ENCODE results near the gene CADM1.

The CADM1 gene

DNA sequence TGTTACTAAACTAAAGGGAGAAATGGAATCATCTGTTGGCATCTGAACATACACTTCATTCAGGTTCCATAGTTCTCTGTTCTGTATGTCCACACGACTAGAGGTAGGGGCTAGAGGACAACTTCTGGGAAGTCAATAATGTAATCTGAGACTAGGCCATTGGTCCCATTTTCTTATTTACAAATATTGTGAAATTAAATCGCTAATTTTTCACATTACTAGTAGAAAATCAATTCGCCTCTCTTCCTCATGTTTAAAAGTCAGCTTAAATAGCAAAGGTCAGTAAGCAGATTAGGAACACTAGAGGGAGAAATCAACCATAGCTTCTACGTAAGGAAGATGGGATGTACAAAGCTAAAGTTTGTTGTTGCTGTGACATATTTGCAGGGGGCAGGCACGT lies 59.7 kb downstream of the CADM1 start:
- no peak for DNase-seq (ENCODE audit: low spot score)

DNA sequence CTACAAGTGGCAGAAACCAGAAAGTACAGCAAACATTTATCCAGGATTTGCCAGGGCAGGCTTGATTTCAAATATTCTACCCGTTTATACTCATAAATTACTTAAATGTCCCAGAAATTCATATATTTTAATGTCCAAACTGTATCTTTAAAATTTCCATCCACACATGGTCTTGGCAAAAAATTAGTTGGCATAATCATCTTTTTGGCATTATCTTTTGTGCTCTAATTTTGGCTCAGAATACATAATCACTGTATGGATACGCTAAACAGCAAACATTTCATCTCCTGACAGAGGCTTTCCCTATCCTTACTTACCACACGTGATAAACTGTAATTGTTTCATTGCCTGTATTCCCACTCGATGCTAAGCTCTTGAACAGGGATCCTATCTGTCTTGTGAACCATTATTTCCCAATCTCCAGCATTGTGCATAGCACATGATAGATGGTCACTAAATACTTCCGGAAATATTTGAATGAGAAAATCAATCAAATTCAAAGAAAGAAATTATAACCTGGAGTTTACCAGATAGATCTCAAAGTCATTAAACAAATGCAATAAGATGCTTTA lies 64.2 kb downstream of the CADM1 start:
- no peak for DNase-seq (ENCODE audit: low spot score)

DNA sequence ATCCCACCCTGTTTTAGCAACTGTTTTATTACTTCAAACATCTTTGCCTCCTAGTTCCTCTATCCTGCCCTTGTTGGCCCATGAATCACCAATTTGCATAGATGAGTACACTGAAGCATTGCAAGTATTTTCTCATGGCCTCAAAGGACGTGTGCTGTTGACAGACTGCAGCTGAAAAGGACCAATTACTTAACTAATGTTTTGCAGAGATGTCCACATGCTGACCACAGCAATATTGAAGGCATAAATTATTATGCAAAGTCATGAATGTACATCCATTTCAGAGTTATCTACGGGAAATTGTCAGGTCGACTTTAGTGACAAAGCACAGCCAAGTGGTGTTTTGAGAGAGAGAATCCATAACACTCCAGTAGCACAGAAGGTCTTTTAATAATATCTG lies 64.8 kb downstream of the CADM1 start:
- DNase-seq (ENCODE audit: low spot score) = no peak

DNA sequence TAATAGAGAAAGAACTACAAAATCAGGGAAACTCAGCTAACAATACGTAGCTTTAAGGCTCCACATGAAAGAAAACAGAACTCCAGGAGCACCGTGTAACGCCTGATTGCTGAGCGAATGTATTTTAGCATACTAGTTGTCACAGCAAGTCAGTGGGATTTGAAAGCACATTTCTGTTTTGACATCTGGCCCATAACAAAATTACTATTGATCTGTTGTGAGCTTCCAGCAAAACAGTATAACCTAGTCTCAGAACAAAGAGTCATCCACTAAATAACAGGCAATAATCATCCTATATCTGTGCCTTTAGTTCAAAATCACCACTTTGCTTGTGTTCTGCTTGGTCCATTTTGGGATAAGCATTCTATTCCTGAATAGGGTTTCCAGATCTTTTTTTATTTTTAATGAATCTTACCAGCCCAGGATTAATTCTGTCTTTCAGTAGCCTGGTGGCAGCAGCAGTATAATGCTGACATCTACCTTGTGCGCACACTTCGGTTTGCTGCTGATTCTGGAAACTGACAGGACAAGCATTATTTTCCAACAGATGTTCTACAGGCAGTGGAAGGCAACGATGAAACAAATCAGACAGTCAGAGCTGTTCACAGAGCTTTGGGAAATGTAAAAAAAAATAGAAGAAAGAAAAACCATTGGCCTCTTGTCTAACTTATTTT lies 66.2 kb downstream of the CADM1 start:
- no peak for DNase-seq (ENCODE audit: low spot score)

DNA sequence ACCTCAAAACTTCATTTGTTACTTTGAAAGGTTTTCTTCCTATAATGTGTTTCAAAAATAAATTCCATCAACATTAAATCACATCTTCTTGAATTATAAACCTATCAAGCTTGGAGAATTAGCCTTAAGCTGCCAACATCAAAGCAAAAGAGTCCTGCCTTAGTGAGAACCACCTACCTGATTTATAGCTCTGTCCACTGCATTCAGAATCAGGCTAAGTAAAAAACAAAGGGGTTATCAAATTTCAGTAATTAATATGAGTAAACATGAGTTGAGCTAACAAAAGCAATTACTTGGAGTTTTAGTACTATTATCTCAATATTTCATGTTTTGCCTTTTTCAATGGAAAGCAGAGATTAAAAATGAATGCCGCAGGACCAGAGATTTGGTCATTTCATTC lies 73.9 kb downstream of the CADM1 start:
- DNase-seq (ENCODE audit: low spot score) = no peak

DNA sequence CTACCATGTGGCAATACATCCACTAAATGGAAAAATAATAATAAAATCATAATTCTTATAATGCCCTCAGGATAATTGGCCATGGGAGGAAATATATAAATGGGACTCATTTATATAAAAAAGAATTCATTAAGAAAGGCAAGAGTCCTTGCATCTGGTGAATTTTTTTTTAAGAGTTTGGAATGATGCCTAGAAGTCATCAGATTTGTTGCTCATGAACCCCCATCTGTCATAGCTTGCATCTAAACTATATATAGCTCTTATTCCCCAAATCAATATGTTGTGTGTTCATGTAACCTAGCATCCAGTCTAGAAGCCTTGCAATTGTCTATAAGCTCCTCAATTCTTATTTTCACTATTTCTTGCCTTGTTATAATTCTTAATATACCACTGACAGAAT lies 75.9 kb downstream of the CADM1 start:
- no peak for DNase-seq (ENCODE audit: low spot score)

DNA sequence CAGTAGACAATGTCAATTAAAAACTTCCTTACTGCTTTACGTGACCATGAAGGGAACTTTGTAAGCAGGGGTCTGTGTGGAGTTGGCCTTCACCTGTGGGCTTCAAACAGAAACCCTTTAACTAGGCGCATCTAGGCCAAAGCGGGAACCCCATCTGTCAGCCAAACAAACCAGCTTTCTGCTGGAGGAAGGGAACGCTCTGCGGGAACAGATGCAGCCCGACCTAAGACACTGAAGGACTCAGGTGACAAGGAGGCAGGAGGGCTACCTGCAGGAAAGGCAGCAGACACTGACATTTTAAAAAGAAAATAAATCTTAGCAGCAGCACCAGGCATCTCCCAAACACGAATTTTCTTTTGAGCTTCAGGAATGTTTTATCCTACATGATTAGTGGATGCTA lies 78.4 kb downstream of the CADM1 start:
- DNase-seq (ENCODE audit: low spot score) = no peak

DNA sequence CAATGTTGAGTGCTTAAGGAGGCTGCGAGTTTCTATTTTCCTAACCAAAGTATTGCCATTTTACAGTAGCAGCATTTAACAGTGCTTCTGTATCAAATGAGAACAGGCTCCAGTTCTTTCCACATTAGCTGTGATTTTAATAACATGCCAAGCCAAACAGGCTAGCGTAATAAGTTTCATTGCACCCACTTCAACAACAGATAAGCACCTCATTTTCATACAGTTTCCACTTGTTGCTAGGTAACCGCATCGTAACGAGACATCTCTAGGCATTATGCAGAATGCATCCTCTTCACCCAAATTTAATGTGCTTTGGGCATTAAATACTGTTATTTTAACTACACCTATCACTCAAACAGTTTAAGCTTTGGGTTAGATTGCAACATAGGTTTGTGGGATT lies 79.0 kb downstream of the CADM1 start:
- DNase-seq (ENCODE audit: low spot score) = no peak

DNA sequence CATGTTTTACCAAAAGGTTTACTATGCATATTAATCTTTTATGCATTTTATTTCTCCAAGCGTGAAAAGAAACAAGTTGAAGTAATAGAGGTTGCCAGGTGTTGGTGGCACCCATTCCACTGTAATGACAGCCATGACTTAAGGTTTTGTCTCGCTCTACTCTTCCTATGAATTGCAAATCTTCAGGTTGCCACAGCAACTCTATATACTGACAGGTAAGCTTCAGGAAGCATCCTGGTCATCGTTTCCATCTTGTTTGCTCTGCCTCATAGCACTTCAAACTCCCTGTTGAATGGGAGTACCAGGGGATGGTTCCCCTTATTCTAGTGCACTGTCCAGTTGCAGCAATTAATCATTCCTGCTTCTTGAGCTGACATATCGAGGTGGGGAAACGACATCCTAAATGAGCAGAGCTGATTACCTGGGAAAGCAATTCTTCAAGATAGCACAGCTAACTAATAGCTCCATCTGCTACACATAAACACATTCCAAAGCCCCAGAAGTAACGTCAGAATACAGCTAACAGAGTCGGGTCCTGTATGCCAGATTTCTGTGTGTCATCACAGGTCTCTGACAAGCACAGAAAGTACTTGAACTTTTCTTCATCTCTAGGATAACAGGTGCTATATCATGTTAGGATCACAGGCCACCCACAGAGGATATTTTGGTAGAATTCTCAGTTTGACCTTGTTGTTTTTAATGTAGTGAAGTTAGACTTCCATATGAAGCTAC lies 80.3 kb downstream of the CADM1 start:
- DNase-seq (ENCODE audit: low spot score) = no peak

DNA sequence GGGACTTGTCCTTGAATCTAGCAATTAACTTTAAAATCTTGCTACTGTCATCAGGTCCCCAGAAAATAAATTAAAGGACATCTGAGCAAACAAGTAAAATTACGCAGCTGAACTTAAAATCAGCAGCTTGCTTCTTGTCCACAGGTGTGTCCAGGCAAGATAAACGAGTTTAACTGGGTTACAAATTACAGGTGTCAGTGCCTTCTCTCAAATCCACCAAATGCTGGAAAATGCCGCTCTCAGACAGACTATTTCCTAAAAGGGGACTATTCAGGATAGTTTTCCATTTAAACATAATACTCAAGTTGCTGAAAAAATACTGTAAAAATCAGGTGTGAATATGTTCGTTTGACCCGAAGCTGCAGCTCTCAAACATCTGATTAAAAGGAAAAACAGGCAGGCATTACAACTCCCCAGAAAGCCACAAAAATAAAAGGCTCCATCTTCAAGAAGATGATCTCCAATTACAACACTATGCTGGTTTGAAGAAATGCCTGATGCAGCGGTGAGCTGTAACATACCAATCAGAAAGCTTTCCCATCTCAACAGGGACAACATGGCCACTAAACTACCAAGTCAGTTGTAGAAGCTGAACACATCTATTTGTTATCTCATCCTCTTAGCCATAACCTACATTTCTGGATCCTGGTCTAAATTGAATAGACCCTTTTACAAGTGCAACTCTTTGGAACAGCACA lies 82.1 kb downstream of the CADM1 start:
- no peak for DNase-seq (ENCODE audit: low spot score)

DNA sequence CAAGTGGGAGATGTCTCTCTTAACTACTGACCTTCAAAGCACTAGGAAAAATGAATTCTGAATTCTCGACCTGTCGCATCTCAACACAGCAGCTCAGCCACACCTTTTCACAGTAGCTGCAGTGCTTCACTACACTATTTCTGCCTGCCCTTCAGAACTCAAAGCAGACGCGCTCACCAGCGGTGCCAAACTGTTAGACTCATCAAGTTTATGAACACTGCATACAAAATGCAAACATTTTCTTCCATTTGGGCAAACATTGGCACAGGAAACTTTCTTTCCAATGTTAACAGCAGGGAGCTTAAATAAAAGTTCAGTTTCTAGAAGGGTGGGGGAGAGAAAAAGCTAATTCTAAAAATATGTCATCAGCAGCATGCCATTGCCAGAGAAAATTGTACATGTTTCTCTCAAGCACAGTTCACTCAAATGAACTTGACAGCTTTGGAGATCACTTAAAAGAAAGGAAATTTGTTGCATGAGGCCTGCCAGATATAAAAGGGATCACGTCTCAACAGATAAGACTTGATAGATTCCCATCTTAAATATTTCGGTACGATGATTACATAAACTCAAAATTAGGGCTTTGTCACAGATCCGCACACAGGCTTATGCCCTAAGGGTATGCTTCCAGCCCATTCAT lies 82.7 kb downstream of the CADM1 start:
- DNase-seq (ENCODE audit: low spot score) = no peak

DNA sequence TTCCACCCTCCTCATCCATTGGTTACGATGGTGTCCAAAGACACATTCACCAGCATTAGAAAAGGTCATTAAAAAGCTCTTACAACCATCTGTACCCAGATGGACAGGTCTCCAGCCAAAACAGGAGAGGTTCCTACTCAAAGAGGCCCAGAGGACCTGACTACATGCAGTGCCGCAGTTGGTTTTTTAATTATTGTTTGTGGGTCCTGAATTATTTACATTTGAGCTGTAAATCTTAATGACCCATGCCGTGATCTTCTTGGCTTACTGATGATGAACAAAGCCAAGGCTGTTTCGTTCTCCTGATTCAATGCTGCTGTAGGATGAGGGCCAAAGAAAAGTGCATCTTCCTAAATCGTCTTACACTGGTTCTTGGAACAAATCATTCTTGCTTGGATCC lies 83.7 kb downstream of the CADM1 start:
- DNase-seq (ENCODE audit: low spot score) = no peak

DNA sequence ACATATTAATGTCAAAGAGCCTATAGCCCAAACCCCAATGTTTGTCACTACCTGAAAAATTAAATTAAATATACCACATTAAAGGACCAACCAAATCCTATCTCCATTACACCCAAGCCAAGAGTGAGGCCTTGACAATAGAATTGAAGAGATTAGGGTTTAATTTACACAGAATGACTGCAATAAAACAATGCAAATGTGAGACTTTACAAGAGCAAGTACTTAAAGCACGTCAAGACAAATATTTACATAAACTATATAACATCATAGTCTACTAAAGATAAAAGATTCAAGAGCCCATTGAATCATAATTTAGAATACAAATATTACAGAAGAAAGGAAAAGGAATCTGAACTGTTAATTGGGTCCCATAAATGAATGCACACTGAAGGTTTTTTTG lies 85.6 kb downstream of the CADM1 start:
- DNase-seq (ENCODE audit: low spot score) = no peak

DNA sequence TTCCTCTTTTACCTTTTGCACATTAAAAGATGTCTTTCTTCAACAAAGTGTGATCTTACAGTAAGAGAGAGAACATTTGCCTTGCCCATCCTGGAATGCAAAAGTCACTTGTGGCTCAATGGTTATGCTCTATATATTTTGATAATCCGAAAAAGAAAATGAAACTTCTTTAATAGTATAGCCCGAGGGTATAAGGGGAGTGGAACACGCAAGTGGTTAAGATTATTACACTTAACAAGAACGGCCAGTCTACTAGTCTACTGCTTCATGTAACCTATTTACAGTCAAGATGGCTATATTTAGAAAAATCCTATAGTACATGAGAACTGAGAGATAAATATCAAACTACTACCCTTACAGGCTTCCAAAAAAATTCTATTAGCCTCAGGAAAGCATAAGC lies 86.1 kb downstream of the CADM1 start:
- DNase-seq (ENCODE audit: low spot score) = no peak

DNA sequence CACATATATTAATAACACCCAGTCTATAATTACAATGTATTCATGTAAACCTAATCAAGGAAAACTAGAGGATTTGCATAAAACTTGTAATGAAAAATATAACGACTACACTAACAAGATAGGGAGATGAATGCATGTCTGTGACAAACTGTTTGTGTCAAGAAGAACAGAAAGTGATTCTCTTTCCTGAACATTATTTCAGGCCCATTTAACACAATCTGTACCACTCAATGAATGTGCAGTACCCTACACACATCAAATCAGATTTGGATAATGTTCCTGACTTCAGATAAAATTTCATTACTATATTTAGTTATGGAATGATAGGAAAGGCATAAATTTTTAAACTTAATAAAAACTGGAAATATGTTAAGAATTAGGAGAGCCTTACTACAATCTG lies 93.1 kb downstream of the CADM1 start:
- no peak for DNase-seq (ENCODE audit: low spot score)

DNA sequence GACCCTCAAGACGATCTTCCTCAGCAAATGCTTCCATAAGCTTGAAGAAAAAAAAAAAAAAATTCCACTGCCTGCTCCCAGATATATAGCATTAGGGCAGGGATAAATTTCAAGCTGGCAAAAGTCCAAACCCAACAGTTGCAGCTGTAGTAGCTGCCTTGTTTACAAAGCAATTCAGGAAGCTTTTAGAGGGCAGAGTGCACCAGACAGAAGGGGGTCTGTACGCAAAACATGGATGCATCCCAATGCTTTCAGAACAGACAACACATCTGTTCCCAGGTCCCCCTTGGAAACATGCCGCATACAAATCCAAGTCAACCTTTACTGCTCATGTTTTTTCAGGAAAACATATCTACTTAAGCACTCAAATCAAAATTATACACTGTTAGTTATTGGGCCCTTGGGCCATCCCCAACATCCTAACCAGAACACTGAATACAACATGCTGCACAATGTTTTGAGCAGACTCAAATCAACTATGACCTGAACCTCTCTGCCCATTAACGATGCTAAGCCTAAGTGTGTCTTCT lies 94.5 kb downstream of the CADM1 start:
- DNase-seq (ENCODE audit: low spot score) = peak; percentile 13

DNA sequence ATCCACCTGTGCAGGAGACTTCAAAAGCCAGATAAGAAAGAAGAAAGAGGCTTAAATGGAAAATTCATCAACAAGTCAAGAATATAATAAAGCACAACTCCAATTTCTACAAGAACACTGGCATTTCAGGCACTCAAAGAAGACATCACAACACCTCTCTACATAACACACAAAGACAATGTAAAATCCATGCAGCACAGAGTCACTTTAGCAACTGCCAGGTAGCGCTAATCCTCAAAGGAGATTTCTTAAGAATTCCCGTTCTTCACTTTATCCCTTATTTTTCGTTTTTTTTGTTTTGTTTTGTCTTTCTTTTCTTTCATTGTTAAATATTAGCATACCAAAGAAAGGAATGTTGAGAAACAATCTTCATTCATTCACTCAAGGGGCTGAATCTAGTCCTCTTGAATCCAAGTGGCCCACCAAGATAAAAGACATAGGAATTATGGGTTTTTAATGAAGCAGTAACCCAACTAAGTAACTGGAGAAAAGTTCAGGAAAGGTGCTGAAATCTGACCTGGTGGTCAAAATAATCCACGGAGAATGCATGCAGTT lies 95.0 kb downstream of the CADM1 start:
- DNase-seq (ENCODE audit: low spot score) = no peak

DNA sequence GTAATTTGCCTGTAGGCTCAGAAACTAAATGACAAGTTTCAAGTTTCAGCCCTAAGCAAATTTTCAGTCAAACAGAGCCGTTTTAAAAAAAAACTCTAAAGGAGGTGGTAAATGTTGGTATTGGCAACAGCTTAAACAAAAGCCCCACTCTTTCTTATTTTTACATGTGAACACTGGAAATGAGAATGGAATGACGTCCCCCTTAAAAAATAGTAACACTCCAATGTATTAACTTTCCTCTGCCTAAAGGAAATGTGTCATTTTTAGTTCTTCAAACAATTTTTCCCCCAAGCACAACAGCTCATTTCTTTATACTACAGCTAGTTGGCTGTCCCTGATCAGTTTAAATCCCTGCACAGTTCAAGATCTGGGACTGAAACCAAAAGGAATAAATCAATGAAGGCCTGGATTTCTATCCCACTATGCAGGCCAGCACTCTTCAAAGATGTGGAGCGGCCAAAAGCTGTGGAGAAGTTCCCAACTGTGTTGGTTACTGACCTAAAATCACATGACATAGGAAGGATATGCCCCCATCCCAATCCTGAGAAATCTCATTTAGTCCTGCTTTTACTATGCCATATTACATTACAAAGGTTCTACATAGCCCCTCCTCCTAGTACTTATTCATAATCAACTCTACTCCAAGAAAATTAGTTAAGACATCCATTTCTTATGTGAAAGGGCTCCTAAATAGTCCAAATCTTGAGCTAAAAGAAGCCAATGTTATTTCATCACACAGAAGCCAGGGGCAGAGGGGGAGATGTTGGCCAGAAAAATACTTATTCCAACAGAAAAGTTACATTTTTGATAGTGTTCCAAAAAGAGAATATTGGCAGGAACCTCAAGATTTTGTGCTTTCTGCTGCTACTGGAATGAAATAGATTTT lies 95.9 kb downstream of the CADM1 start:
- no peak for DNase-seq (ENCODE audit: low spot score)

DNA sequence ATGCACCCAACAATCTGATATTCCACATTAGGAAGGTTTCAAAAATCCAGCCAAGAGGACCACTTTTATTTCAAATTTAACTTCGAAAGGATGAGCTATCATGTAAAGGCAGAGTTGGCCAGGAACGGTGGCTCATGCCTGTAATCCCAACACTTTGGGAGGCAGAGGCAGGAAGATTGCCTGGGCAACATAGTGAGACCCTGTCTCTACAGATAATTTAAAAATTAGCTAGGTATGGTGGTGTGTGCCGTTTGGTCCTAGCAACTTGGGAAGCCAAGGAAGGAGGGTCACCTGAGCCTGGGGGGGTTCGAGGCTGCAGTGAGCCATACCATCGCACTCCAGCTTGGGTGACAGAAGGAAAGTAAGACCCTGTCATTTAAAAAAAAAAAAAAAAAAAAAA lies 96.7 kb downstream of the CADM1 start:
- no peak for DNase-seq (ENCODE audit: low spot score)

DNA sequence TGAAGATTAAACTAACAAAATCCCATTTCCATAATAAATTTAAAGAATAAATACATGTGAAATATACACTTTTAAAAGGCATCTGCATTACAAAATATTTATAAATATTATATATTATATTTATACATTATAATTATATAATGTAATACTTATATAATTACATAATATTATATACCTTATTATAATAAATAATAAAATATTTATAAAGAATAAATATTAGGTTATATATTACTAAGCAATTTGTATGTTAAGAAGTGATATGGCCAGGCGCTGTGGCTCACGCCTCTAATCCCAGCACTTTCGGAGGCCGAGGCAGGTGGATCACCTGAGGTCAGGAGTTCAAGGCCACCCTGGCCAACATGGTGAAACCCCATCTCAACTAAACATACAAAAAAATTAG lies 97.8 kb downstream of the CADM1 start:
- no peak for DNase-seq (ENCODE audit: low spot score)

Data from LoVo (cell line).